HepG2 (cell line): ENCODE measurements around the gene AKAP10. TPM values are rescaled to one million over a fixed set of nuclear protein-coding genes. Genes with fewer than 3 reads are reported as not detected.

Experiments
- AGO1 ChIP-seq: fragments of 200-400 bp; formaldehyde crosslinking; IDR thresholded peaks from 2 replicates; pipeline ENCODE4 v1.6.1; 2017; ENCODE audit warnings: mild to moderate bottlenecking, low read depth, low read length, moderate library complexity; ENCODE audit not compliant: poor library complexity, severe bottlenecking
- CTCF ChIP-seq: sonication (generic); formaldehyde crosslinking; IDR thresholded peaks from 2 replicates; pipeline ENCODE4 v1.5.0; 2020; ENCODE audit warnings: mild to moderate bottlenecking, missing genetic modification reagents, moderate library complexity
- EED ChIP-seq: sonication (generic); formaldehyde crosslinking; IDR thresholded peaks from 2 replicates; pipeline ENCODE4 v1.5.0; 2020; ENCODE audit warnings: mild to moderate bottlenecking, missing genetic modification reagents
- ETV5 ChIP-seq: IDR thresholded peaks from 2 replicates; pipeline ENCODE4 v1.6.1; 2018; ENCODE audit warnings: missing biosample characterization, missing genetic modification reagents, inconsistent platforms, borderline replicate concordance
- GATAD1 ChIP-seq: IDR thresholded peaks from 2 replicates; pipeline ENCODE4 v1.6.1; 2016; ENCODE audit warnings: missing genetic modification reagents, missing compliant biosample characterization
- JUND ChIP-seq: sonication (generic); formaldehyde crosslinking; IDR thresholded peaks from 2 replicates; pipeline ENCODE4 v1.8.0; 2022; ENCODE audit warnings: mild to moderate bottlenecking, missing genetic modification reagents
- KDM1A ChIP-seq: IDR thresholded peaks from 2 replicates; pipeline ENCODE4 v1.6.1; 2016; ENCODE audit warnings: missing compliant biosample characterization
- MED13 ChIP-seq: sonication (generic); formaldehyde crosslinking; IDR thresholded peaks from 2 replicates; pipeline ENCODE4 v1.5.0; 2020; ENCODE audit warnings: missing genetic modification reagents
- NCOA5 ChIP-seq: sonication (generic); formaldehyde crosslinking; IDR thresholded peaks from 2 replicates; pipeline ENCODE4 v1.4.0; 2020; ENCODE audit warnings: missing genetic modification reagents
- PCBP2 ChIP-seq: fragments of 200-400 bp; formaldehyde crosslinking; optimal IDR thresholded peaks from 2 replicates; pipeline ENCODE3; 2018; ENCODE audit warnings: low read length, low read depth; ENCODE audit not compliant: poor library complexity, severe bottlenecking
- PRPF4 ChIP-seq: fragments of 200-400 bp; formaldehyde crosslinking; IDR thresholded peaks from 2 replicates; pipeline ENCODE4 v1.6.1; 2016; ENCODE audit warnings: low read length, low read depth; ENCODE audit not compliant: poor library complexity, severe bottlenecking
- RARA ChIP-seq: IDR thresholded peaks from 2 replicates; pipeline ENCODE4 v1.6.1; 2016; ENCODE audit warnings: missing genetic modification reagents, missing compliant biosample characterization
- SALL2 ChIP-seq: sonication (generic); formaldehyde crosslinking; IDR thresholded peaks from 2 replicates; pipeline ENCODE4 v1.8.1; 2023; ENCODE audit warnings: mild to moderate bottlenecking, missing genetic modification reagents, inconsistent platforms
- SMARCC2 ChIP-seq: fragments of 450-650 bp; IDR thresholded peaks from 2 replicates; pipeline ENCODE4 v1.6.1; 2017; ENCODE audit warnings: antibody characterized with exemption, mild to moderate bottlenecking
- ZMAT5 ChIP-seq: sonication (generic); formaldehyde crosslinking; IDR thresholded peaks from 2 replicates; pipeline ENCODE4 v1.5.0; 2020; ENCODE audit warnings: mild to moderate bottlenecking, low read depth, missing genetic modification reagents, borderline replicate concordance
- ZNF101 ChIP-seq: sonication (generic); formaldehyde crosslinking; IDR thresholded peaks from 2 replicates; pipeline ENCODE4 v1.4.0; 2020; ENCODE audit warnings: mild to moderate bottlenecking, low read depth, missing genetic modification reagents, borderline replicate concordance
- ZNF232 ChIP-seq: sonication (generic); formaldehyde crosslinking; IDR thresholded peaks from 2 replicates; pipeline ENCODE4 v1.4.0; 2020; ENCODE audit warnings: missing genetic modification reagents, borderline replicate concordance
- ZNF597 ChIP-seq: sonication (generic); formaldehyde crosslinking; IDR thresholded peaks from 2 replicates; pipeline ENCODE4 v1.5.0; 2020; ENCODE audit warnings: missing genetic modification reagents
- ZNF709 ChIP-seq: sonication (generic); formaldehyde crosslinking; IDR thresholded peaks from 2 replicates; pipeline ENCODE4 v1.5.0; 2020; ENCODE audit warnings: mild to moderate bottlenecking, missing genetic modification reagents
- ZNF777 ChIP-seq: sonication (generic); formaldehyde crosslinking; IDR thresholded peaks from 2 replicates; pipeline ENCODE4 v1.4.0; 2020; ENCODE audit warnings: missing genetic modification reagents
- polyA plus RNA-seq, 8 experiments: library from polyadenylated mRNA; depleted of rRNA in 3 of 8; stranded (reverse) in 7 of 8; unstranded in 1 of 8; fragments of >200 nt; fragmentation: Illumina TruSeq in 4 of 8; extraction: Trizol in 4 of 8; gene quantifications; 2 replicates each; pipeline versions ENCODE4 v1.2.1 to v1.2.3, GENCODE V29; 2011 to 2016; ENCODE audit warnings: low read depth in 4 of 8, missing spikeins in 1 of 8, mixed read lengths in 1 of 8; ENCODE audit not compliant: insufficient read depth in 1 of 8
- total RNA-seq, 5 experiments: library from RNA; depleted of rRNA; stranded (reverse); fragments of >200 nt; fragmentation: Illumina TruSeq; extraction: Trizol; gene quantifications; 2 replicates each; pipeline ENCODE4 v1.2.3, GENCODE V29; 2016; ENCODE audit warnings: low read depth in 1 of 5
- TF ChIP-seq, protein P1 (sequence below): sonication (generic); formaldehyde crosslinking; IDR thresholded peaks from 2 replicates; pipeline ENCODE4 v1.4.0; 2020; ENCODE audit warnings: missing genetic modification reagents

Gene AKAP10
- total and polyA plus RNA-seq, 2 of the 13 experiments (the other 11 are each of a cell fraction or from before 2014, with no cell fraction given) = 17.6 to 21.7 TPM

- TF ChIP-seq NCOA5 (CRISPR knock-in tag) (no peak), ZNF709 (CRISPR knock-in tag) (peak; percentile 88; the same call in 1 of the 2 replicates), KDM1A (CRISPR knock-in tag) (no peak), ZNF777 (peak; percentile 69), MED13 (CRISPR knock-in tag) (peak; percentile 69; the same call in 1 of the 2 replicates), SMARCC2 (no peak), PRPF4 (no peak), AGO1 (no peak), RARA (CRISPR knock-in tag) (peak; percentile 65), JUND (CRISPR knock-in tag) (0 out of 2 replicates have a peak, but pooled peaks have one; percentile 38), PCBP2 (no peak), SALL2 (CRISPR knock-in tag) (peak; percentile 77; the same call in 1 of the 2 replicates), ZMAT5 (no peak), EED (0 out of 2 replicates have a peak, but pooled peaks have one; percentile 39), GATAD1 (CRISPR knock-in tag) (peak; percentile 84), ZNF597 (no peak), CTCF (CRISPR knock-in tag) (no peak), ZNF232 (peak; percentile 91), ETV5 (CRISPR knock-in tag) (peak; percentile 89), ZNF101 (0 out of 2 replicates have a peak, but pooled peaks have one; percentile 26)
- TF ChIP-seq, protein P1, sequence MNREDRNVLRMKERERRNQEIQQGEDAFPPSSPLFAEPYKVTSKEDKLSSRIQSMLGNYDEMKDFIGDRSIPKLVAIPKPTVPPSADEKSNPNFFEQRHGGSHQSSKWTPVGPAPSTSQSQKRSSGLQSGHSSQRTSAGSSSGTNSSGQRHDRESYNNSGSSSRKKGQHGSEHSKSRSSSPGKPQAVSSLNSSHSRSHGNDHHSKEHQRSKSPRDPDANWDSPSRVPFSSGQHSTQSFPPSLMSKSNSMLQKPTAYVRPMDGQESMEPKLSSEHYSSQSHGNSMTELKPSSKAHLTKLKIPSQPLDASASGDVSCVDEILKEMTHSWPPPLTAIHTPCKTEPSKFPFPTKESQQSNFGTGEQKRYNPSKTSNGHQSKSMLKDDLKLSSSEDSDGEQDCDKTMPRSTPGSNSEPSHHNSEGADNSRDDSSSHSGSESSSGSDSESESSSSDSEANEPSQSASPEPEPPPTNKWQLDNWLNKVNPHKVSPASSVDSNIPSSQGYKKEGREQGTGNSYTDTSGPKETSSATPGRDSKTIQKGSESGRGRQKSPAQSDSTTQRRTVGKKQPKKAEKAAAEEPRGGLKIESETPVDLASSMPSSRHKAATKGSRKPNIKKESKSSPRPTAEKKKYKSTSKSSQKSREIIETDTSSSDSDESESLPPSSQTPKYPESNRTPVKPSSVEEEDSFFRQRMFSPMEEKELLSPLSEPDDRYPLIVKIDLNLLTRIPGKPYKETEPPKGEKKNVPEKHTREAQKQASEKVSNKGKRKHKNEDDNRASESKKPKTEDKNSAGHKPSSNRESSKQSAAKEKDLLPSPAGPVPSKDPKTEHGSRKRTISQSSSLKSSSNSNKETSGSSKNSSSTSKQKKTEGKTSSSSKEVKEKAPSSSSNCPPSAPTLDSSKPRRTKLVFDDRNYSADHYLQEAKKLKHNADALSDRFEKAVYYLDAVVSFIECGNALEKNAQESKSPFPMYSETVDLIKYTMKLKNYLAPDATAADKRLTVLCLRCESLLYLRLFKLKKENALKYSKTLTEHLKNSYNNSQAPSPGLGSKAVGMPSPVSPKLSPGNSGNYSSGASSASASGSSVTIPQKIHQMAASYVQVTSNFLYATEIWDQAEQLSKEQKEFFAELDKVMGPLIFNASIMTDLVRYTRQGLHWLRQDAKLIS = no peak
Observed at GRCh38 chr17:19977293-19978208, at the start of gene AKAP10 (continued).
